HG03139 (cell line): ENCODE data around the gene TNRC6A.
"Not testable (repeated sequence)": the region's sequence is repeated elsewhere in the genome, so short reads cannot be mapped to it uniquely, and the experiment has no call there.

Experiments used
- ATAC-seq: cut with Tn5 transposase; IDR thresholded peaks from one replicate; pipeline ENCODE4 v1.9.1; 2021; ENCODE audit not compliant: unreplicated experiment

The TNRC6A gene

DNA sequence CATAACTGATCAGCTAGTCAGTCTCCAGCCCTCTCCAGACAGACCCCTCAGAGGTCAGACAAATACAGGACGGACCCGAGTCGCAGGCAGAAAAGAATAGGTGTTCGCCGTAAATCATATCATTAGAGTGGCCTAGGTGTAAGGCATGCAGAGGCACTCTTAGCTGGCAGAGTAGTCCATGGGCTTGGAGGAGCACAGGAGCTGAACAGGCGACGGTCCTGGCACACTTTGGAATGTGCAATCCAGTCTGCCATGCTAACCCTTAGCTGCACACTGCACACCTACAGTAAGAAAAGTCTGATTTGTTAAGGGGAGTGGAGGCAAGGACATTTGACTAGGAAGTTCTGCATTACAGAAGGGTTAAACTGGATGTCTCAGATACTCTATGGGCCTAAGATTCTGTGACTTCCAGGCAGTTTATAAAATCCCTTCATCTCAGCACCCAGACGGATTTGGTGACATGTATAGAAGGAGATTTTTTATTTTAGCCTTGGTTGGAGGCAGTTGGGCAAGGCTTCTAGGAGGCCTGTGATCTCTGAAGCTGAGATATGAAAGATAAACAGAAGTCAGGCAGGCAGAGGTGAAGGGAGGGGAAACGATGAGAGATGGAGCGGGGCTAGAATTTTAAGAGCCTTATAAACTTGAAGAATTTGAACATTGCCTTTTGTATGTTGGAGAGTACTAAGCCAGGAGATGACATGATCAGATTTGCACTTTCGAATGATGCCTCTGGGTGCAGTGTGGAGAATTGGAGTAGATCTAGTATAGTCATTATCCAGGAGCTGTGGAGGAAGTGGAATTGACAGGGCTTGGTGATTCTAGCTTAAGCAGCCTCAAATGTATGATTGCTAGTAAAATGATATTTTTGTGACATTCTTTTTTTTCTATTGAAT is 81.7 kb downstream of the TNRC6A start:
- ATAC-seq = no peak

GRCh38 chr16:24812813-24813212 is 83.4 kb downstream of the TNRC6A start:
- ATAC-seq = not testable (repeated sequence)

DNA sequence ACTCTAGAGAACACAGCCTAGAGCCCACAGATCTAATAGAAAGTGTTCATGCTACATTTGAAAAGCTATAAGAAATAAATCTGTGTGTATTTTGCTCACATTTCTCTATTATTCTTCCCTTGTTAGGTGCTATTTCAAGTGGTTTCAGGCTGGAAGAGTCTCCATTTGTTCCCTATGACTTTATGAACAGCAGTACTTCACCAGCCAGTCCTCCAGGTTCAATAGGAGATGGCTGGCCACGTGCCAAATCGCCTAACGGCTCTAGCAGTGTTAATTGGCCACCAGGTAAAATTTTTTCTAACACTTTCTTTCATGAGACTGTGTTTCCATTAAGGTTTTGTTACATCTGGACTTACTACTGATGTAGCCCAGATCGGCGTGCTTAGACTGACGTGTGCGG is 85.6 kb downstream of the TNRC6A start:
- ATAC-seq = no peak

- ATAC-seq = no peak
Observed at GRCh38 chr16:24816688-24817087, 87.2 kb downstream of the TNRC6A start.

DNA sequence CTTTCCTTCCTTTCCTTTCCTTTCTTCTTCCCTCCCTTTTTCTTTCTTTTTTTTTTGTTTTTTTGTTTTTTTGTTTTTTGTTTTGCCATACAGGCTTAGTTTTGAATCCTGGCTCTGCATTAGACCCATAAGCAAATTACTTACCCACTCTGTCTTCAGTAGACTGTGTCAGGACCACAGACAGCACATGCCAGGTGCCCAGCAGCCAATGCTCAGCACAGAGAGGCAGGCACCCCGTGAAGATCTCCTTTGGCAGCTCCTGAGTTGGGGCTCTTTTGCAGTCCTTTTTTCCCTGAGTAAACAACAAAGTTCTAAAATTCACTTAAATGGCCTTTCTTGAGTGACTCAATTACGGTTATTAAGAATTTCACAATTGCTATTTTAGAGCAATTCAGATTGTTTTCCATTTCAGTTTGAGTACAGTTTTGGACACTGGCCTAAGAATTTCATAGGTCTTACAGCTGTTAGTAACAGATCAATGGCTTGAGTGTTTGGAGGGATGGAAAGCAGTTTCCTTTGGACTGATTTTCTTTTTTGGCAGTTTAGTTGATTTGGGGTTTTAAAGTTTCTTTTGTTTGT is 90.1 kb downstream of the TNRC6A start:
- no peak for ATAC-seq

DNA sequence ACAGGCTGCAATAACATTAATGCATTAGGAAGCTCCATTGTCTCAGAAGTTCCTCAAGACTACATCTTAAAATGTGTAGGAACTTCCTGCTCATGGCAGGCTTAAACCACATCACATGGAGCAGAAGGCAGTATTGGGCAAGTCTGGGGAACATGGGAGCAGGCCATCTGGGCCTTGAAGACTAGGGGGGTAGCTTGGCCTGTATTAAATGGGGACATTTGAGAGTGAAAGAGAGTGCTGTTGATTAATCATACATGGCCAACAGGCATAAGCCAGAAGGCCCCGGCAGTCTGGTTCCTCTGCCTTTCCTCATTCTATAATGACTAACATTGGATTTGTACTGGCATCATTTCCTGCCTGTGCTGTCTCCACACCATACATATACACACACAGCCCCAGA is 91.1 kb downstream of the TNRC6A start:
- no peak for ATAC-seq

DNA sequence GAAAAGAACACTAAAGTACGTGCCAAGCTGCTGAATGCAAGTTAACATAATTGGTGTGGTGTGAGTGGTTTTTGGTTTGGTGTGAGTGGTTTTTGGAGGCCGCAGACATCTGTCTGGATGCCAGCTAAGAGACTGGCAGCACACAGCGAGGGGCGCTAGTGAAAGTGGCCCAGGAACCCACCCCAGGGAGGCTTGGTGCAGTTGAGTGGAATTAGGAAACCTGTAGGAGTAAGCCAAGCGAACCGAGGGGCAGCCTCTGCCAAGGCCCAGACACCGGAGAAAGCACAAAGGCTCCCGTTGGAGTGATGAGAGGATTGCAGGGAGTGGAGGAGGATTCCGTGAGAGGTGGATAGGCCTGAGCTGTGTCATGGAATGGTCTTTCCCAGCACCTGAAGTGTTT is 91.7 kb downstream of the TNRC6A start:
- ATAC-seq = no peak

DNA sequence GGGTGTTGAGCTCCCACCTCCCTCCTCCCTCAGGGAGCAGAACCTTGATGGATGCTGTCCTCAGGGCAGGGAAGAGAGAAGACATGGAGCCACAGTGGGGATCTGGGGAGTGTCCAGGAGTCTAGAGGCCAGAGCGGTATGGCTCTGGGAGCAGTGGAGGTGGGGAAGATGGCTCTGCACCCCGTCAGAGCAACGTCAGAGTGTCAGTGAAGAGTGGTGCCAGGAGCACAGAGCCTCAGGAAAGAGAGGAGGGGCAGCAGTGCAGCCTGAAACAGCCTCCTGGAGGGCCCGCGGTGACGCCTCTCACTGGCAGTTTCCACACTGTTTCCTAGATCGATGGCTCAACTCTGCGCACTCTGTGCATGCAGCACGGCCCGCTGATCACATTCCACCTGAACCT is 93.1 kb downstream of the TNRC6A start:
- ATAC-seq = no peak

GRCh38 chr16:24822974-24823373 is 93.5 kb downstream of the TNRC6A start:
- ATAC-seq = no peak

GRCh38 chr16:24825696-24826095 is 96.2 kb downstream of the TNRC6A start:
- ATAC-seq = no peak

GRCh38 chr16:24826096-24826690 is 96.7 kb downstream of the TNRC6A start:
- ATAC-seq = no peak

GRCh38 chr16:24826817-24827566 is 97.5 kb downstream of the TNRC6A start:
- no peak for ATAC-seq

DNA sequence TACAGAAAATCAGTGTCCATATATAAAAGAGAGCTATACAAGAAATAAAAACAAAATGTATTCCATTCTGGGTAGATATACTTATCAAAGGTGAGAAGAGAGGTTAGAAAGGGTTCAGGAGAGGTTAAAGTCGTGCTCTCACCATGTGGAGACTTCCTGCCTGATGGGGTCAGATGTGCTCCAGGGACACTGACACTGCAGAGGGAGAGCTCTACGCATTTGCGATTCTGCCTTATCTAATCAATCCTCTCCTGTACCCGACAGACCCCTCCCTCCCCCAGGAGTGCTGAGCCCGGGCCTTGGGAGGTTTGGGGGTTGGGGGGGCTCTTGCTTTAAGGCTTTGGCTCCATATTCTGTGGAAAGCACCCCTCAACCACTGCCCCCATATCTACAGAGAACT is 99.7 kb downstream of the TNRC6A start:
- ATAC-seq = no peak

GRCh38 chr16:24833352-24833751 is 103.9 kb downstream of the TNRC6A start:
- no peak for ATAC-seq

- no peak for ATAC-seq
Observed at GRCh38 chr16:24834459-24835335, 105.2 kb downstream of the TNRC6A start.

DNA sequence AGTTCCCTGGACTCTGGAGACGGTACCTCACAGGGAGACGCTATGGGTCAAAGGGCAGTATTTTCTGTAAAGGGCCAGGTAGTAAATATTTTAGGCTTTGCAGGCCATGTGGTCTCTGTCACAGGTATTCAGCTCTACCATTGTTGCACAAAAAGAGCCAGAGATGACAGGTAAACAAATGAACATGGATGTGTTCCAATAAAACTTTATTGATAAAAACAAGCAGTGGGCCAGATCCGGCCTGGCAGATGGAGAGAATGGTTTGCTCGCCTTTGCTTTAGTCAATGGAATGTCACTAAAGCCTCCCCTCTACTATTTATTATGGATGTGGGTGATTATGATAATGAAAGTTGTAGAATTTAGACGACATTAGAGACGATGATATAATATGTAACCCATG is 107.4 kb downstream of the TNRC6A start:
- no peak for ATAC-seq

GRCh38 chr16:24837969-24838368 is 108.5 kb downstream of the TNRC6A start:
- no peak for ATAC-seq

DNA sequence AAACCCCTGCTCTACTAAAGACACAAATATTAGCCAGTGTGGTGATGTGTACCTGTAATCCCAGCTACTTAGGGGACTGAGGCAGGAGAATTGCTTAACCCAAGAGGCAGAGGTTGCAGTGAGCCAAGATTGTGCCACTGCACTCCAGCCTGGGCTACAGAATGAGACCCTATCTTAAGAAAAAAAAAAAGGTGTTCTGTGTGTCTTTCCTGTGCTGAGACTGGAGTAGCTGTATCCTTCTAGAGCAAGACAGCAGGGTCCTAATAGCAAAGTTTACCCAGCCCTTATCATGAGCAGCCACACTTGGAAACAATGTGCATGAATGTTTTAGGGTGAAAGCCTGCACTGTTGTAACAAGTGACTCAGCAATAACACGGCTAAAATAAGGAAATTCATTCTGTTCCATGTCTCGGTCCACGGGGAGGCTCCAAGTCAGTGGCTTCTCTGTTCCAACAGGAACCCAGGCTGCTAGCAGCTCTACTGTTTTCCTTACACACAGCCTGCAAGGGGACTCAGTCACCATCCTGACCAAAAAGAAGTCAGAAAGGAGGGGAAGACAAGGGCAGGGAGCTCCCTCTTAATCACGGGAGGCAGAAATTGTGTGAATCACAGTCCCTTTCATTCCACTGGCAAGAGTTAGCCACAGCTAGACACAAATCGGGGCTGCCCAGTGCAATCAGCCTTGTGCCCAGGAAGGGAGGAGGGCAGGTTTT is 109.3 kb downstream of the TNRC6A start:
- no peak for ATAC-seq

DNA sequence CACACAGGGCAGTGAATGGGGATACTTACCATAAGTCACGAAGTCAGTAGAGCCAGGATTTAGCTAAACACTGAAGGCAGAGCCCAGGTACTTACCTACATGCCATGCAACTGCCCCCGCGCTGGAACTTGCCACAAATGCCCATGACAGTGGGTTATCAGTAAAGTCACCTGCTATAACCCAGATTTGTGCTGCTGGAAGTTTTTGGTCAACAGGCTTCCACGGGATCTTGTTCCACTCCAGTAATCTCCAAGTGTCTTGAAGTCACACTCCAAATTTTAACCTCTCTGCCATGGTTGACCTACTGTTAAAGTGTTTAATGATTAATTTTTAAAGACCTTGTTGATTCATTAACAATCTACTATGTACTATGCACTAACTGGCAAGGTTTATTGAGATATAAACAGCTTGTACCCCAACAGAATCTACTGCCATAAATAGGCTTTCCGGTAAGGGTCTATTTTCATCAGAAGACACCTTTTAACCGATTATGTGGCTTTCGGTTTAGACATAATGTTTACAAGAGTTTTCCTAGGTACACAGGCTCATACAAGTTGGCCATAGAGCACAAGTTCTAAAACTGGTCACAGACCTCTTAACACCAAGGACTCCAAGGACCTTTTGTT is 110.0 kb downstream of the TNRC6A start:
- ATAC-seq = no peak
